HUES6 (cell line): Measurements from ENCODE around the gene KCNMB3.

Experiments
- H3K27ac ChIP-seq: 2 replicates; pipeline ENCODE4 v1.7.0; 2013; ENCODE audit warnings: low read depth, mild to moderate bottlenecking, low read length, inconsistent platforms
- H3K27me3 ChIP-seq: 2 replicates; pipeline ENCODE4 v1.6.1; 2013; ENCODE audit warnings: low read length; ENCODE audit not compliant: control insufficient read depth, insufficient read depth
- H3K36me3 ChIP-seq: 2 replicates; pipeline ENCODE4 v1.6.1; 2013; ENCODE audit warnings: low read length; ENCODE audit not compliant: control insufficient read depth, insufficient read depth
- H3K4me1 ChIP-seq: 2 replicates; pipeline ENCODE4 v1.6.1; 2013; ENCODE audit warnings: low read length; ENCODE audit not compliant: control insufficient read depth, insufficient read depth
- H3K4me3 ChIP-seq: 2 replicates; pipeline ENCODE4 v1.5.1; 2013; ENCODE audit warnings: low read depth, low read length
- H3K9ac ChIP-seq: one replicate; pipeline ENCODE4 v1.6.1; 2013; ENCODE audit warnings: mild to moderate bottlenecking, low read length
- H3K9me3 ChIP-seq: 2 replicates; pipeline ENCODE4 v1.6.1; 2013; ENCODE audit warnings: low read depth, low read length; ENCODE audit not compliant: control insufficient read depth, insufficient read depth

Gene KCNMB3, protein sequence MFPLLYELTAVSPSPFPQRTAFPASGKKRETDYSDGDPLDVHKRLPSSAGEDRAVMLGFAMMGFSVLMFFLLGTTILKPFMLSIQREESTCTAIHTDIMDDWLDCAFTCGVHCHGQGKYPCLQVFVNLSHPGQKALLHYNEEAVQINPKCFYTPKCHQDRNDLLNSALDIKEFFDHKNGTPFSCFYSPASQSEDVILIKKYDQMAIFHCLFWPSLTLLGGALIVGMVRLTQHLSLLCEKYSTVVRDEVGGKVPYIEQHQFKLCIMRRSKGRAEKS

DNA sequence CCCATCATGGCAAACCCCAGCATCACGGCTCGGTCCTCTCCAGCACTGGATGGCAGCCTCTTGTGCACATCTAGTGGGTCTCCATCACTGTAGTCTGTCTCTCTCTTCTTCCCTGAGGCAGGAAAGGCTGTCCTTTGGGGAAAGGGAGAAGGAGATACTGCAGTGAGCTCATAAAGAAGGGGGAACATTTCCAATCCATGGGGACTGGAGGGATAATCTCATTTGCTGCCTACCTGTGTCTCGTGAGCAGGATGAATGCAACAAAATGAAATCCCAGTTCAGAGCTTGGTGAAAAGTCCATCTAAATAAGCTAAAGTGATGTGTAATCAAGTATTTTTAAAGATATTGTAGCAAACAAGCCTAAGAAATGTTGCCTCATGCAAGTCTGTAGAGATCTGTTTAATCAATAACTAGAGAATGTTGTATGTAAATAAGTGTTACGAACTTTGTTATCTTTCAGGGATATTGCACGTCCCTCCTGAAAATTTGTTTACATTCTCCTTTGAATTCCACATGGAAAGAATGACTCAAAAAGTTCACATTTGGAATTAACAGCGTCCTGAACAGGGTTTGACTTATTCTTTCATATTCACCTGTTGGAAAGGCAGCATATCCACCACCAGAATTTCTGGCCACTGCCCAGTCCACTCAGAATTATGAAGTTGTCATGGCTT lies at the start of gene KCNMB3:
Gene KCNMB3, minus strand, starts transcription at position 312 of the 674 bp plus-strand sequence. Its CDS starts 124 bp downstream, at position 188.
- no peaks in the 10 kb centered on the region for H3K9me3 ChIP-seq
- no peak within 1 kb of the TSS for H3K9ac ChIP-seq
- H3K4me1 ChIP-seq, result no peaks in the 10 kb centered on the region
- H3K27ac ChIP-seq, result no peak within 1 kb of the TSS
- no peak within 1 kb of the TSS for H3K4me3 ChIP-seq
- no peaks in the 10 kb centered on the region for H3K27me3 ChIP-seq
- peaks cover 9% of the 10 kb centered on the region for H3K36me3 ChIP-seq

DNA sequence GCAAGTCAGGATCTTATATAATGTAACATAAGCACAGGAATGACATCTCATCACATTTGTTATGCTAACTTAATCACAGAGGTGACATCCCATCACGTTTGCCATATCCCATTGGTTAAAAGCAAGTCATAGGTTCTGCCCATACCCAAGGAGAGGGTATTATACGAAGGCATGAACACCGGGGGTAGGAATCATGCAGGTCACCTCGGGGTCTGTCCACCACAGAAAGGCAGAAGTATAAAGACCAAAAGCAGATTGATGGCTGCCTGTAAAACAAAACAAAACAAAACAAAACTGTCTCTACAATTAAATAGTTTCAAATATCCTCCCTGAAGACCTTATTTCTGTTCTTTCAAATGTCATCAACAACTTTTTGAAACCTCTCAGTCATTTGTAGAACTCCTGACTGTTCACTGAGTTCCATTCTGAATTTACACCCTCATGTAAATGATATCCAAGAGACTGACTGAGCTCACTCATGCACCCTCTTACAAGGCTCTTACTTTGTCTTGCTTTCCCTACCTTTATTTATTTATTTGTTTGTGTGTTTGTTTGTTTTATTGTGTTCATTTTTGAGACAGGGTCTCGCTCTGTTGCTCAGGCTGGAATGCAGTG lies 49.2 kb upstream of the KCNMB3 start:
- Histone ChIP-seq H3K27me3 (no peaks in the 10 kb centered on the region), H3K27ac (no peak overlapping the region), H3K9ac (no peak overlapping the region), H3K4me3 (no peak overlapping the region), H3K9me3 (peaks cover 10% of the 10 kb centered on the region), H3K36me3 (no peaks in the 10 kb centered on the region), H3K4me1 (peaks cover 6% of the 10 kb centered on the region)

DNA sequence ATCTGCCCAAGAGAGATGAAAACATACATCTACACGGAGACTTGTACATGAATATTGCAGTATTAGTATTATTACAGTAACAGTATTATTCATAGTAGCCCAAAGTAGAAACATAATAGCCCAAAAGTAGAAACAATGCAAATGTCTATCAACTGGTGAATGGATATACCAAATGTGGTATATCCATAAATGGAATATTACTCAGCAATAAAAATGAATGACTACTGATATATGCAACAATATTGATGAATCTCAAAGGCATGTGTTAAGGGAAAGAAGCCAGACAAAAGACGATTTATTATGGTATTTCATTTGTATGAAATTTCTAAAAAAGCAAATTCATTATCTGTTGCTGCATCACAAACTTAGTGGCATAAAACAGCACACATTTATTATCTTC lies 48.4 kb upstream of the KCNMB3 start:
- Histone ChIP-seq H3K9me3 (peaks cover 10% of the 10 kb centered on the region), H3K27ac (no peak overlapping the region), H3K4me1 (peaks cover 6% of the 10 kb centered on the region), H3K9ac (no peak overlapping the region), H3K4me3 (no peak overlapping the region), H3K27me3 (no peaks in the 10 kb centered on the region), H3K36me3 (no peaks in the 10 kb centered on the region)

DNA sequence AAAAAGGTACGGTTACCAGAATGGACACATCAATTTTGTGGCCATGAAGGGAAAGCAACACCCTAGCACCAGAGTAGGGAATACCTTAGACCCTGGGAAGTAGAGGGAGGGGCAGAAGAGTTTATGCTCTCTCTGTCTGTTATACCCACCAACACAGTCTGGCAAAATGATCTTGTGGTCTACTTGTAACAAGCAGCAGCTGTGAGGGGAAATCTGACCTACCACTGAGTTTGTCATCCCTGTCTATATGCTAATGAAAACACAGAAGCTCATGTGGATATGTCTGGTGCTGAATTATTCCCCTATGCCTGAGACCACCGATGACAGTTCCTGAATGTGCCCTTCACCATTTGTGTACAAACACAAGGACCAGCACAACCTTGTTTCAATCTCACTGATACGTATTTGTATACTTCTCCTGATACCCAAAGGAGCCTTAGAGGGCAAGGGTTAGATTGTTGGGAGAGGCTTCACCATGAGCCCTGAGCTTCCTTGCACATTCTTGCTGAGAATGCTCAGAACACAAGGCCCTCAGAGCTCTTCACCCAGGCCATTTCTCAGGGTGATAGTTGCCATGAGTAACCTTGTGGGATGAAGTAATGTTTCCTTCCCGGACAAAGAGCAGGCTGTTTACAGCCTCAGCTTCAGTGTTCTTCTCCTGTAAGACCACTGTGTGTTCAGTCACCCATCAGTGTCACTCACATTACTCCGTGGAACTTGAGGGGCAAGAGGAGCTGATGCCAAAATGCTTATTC lies 47.2 kb upstream of the KCNMB3 start:
- no peaks in the 10 kb centered on the region for H3K36me3 ChIP-seq
- peaks cover 6% of the 10 kb centered on the region for H3K4me1 ChIP-seq
- H3K4me3 ChIP-seq, result no peak overlapping the region
- H3K9ac ChIP-seq, result no peak overlapping the region
- H3K27ac ChIP-seq, result no peak overlapping the region
- H3K27me3 ChIP-seq, result no peaks in the 10 kb centered on the region
- peaks cover 10% of the 10 kb centered on the region for H3K9me3 ChIP-seq

DNA sequence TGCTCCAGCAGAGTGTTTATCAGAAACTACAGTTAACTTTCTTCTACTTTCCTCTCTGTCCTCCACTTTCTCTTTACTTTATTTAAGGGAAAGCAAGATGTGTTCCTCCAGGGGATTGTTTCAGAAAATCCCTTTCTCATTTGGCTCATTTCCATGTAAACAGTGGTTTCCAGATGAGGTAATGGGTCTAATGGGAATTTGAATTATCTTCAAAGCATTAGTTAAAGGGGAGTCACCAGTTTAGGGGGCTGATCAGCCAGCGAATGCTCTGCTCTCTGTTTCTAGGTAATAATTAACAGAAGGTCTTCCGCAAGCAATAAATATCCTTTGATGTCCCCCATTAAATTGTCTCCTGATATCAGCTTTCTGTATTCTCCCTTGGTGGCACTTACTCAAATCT lies 41.5 kb upstream of the KCNMB3 start:
- no peak overlapping the region for H3K27ac ChIP-seq
- no peak overlapping the region for H3K4me3 ChIP-seq
- peaks cover 6% of the 10 kb centered on the region for H3K4me1 ChIP-seq
- H3K9ac ChIP-seq, result no peak overlapping the region
- H3K27me3 ChIP-seq, result no peaks in the 10 kb centered on the region
- no peaks in the 10 kb centered on the region for H3K36me3 ChIP-seq
- no peaks in the 10 kb centered on the region for H3K9me3 ChIP-seq

DNA sequence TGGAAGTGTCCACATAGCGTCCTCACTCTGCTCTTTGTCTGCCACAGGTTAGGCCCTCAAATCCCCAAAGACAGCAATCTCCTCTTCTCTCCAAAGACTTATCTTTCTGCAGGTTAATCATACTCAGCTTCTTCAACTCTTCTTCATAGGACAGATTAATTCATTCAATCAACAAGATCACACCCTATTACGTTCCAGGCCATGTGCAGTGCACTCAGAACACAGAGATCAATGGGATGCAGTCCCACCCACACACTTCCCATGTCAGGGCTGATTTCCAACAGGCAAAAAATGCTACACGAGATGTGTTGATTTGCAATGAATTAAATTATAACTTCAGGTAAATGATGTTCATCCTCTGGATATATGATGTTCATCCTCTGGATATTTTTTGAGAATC lies 38.4 kb upstream of the KCNMB3 start:
- Histone ChIP-seq H3K9ac (no peak overlapping the region), H3K9me3 (no peaks in the 10 kb centered on the region)

DNA sequence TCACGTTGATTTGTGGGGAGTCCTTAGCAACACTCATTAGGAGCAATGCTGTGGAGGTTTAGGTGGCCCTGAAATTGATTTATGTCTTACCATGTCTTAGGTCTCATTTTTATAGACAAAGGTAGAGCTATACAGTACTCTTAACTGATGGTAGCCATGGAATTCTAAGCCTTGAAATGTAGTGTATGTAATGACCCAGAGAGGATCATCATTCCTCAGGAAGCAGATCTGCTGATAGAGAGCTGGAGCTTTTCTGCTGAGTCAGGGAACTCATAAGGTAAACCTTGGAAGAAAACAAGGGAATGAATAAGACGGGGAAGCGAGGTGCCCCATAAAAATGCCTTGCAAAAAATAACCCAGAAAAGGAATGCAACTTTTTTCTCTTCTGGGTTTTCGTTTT lies 37.9 kb upstream of the KCNMB3 start:
- Histone ChIP-seq H3K27me3 (no peaks in the 10 kb centered on the region), H3K27ac (no peak overlapping the region), H3K4me1 (no peaks in the 10 kb centered on the region), H3K4me3 (no peak overlapping the region), H3K36me3 (no peaks in the 10 kb centered on the region), H3K9ac (no peak overlapping the region), H3K9me3 (no peaks in the 10 kb centered on the region)

More for the DNA sequence above, 38.4 kb upstream of the KCNMB3 start:
- Histone ChIP-seq H3K4me1 (no peaks in the 10 kb centered on the region), H3K27me3 (no peaks in the 10 kb centered on the region), H3K4me3 (no peak overlapping the region), H3K27ac (no peak overlapping the region), H3K36me3 (no peaks in the 10 kb centered on the region)

DNA sequence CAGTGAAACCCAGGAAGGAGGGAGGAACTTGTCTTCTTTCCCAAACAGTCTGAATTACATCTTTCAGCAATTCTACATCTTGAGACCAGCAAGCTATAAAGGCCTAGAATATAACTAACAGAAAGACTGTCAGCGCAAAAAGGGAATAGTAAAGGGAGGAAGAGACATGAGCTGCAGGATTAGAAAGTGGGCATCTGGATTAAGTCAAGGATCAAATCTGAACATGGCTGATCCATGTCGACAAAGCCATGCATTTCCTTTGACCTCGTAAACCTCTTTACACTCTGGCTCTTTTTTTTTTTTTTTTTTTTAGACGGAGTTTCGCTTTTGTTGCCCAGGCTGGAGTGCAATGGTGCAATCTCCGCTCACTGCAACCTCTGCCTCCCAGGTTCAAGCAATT lies 35.4 kb upstream of the KCNMB3 start:
- no peaks in the 10 kb centered on the region for H3K36me3 ChIP-seq
- H3K9me3 ChIP-seq, result no peaks in the 10 kb centered on the region
- H3K4me1 ChIP-seq, result no peaks in the 10 kb centered on the region
- no peaks in the 10 kb centered on the region for H3K27me3 ChIP-seq
- H3K4me3 ChIP-seq, result no peak overlapping the region
- no peak overlapping the region for H3K27ac ChIP-seq
- H3K9ac ChIP-seq, result no peak overlapping the region

DNA sequence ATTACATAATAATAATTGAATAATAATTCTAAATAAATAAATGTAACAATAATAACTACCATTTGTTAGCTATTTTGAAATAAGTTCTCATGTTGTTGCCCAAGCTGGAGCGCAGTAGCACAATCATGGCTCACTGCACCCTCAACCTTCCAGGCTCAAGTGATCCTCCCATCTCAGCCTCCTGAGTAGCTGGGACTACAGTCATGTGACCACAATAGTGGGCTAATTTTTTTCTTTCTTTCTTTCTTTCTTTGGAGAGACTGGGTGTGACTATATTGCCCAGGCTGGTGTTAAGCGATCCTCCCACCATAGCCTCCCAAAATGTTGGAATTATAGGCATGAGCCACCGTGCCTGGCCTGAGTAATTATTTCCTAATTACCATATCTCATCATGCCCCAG lies 30.9 kb upstream of the KCNMB3 start:
- H3K27ac ChIP-seq, result no peak overlapping the region
- no peak overlapping the region for H3K9ac ChIP-seq
- H3K36me3 ChIP-seq, result no peaks in the 10 kb centered on the region
- no peaks in the 10 kb centered on the region for H3K27me3 ChIP-seq
- no peaks in the 10 kb centered on the region; the same call in 1 of the 2 replicates for H3K4me1 ChIP-seq
- H3K4me3 ChIP-seq, result no peak overlapping the region
- H3K9me3 ChIP-seq, result no peaks in the 10 kb centered on the region

DNA sequence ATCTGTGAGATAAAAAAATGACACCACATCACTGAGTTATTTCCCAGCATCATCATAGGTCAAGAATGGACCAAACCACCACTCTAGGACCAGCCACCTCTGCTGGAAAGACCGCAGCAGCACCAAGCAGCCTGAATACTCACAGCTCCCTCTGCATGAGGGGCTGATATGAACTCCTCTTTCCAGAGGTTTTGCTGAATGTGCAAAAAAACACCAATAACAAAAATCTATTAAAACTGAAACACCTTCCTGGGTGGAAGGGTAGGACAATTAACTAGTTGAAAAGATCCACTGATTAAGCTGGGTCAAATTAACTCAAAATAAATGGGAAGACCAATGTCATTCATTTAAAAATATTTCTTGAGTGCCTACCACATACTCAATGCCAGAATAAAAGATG lies 28.9 kb upstream of the KCNMB3 start:
- H3K9me3 ChIP-seq, result no peaks in the 10 kb centered on the region
- H3K4me3 ChIP-seq, result no peak overlapping the region
- no peaks in the 10 kb centered on the region for H3K27me3 ChIP-seq
- no peak overlapping the region for H3K9ac ChIP-seq
- no peaks in the 10 kb centered on the region; the same call in 1 of the 2 replicates for H3K4me1 ChIP-seq
- no peaks in the 10 kb centered on the region for H3K36me3 ChIP-seq
- H3K27ac ChIP-seq, result no peak overlapping the region
